Thyroid gland (tissue), 4 donors: Measurements from ENCODE around the gene TECPR2. TPM values are rescaled to one million over a fixed set of nuclear protein-coding genes. Genes with fewer than 3 reads are reported as not detected.

ENCODE experiments used
- DNase-seq, 2 donors: peaks; one replicate each; pipeline ENCODE4 v3.0.0-alpha.2; 2019
- H3K27ac ChIP-seq, 3 donors: fragments of 200-600 bp; sonication (generic); 1 replicate in 2 of 3; 2 replicates in 1 of 3; pipeline ENCODE4 v1.5.1; 2016 to 2019; ENCODE audit warnings: mild to moderate bottlenecking in 1 of 3, moderate library complexity in 1 of 3
- H3K27me3 ChIP-seq: fragments of 200-600 bp; sonication (generic); one replicate; pipeline ENCODE4 v1.5.1; 2019
- H3K36me3 ChIP-seq, 2 donors: fragments of 200-600 bp; sonication (generic); one replicate each; pipeline ENCODE4 v1.5.1; 2016 to 2019
- H3K4me1 ChIP-seq, 2 donors: fragments of 200-600 bp; sonication (generic); one replicate each; pipeline ENCODE4 v1.5.1; 2017 to 2019
- H3K4me3 ChIP-seq, 3 donors: fragments of 200-600 bp; sonication (generic); replicated peaks in 1 of 3; 1 replicate in 2 of 3; 2 replicates in 1 of 3; pipeline ENCODE4 v1.5.1; 2016; ENCODE audit warnings: mild to moderate bottlenecking in 1 of 3
- H3K9me3 ChIP-seq: fragments of 200-600 bp; sonication (generic); one replicate; pipeline ENCODE4 v1.5.1; 2017
- POLR2A ChIP-seq, 2 donors: fragments of 450-650 bp; IDR thresholded peaks; one replicate each; pipeline ENCODE4 v1.6.1; 2017; ENCODE audit warnings: antibody characterized with exemption in 2 of 2, mild to moderate bottlenecking in 2 of 2, moderate library complexity in 1 of 2
- WGBS, 2 donors: methylation state at CpG; one replicate each; pipeline ENCODE4 v1.1.5; 2017; 5-methylcytosine and 5-hydroxymethylcytosine counted together
- intact Hi-C: fragments of 100-400 bp; cut with DNase I; formaldehyde crosslinking; loops from one replicate; pipeline ENCODE4 v1.15.1; 2023
- total RNA-seq, 4 donors: library from RNA; depleted of rRNA; stranded (reverse); fragments of >200 nt; gene quantifications; one replicate each; pipeline ENCODE4 v1.2.3, GENCODE V29; 2016
- TF ChIP-seq, protein P1 (sequence below), 6 experiments: fragments of 200-600 bp in 3 of 6; fragments of 450-650 bp in 3 of 6; sonication (generic) in 3 of 6; IDR thresholded peaks; one replicate each; pipeline ENCODE4 v1.5.1; 2016 to 2019; ENCODE audit warnings: antibody characterized with exemption in 6 of 6, mild to moderate bottlenecking in 2 of 6, inconsistent platforms in 1 of 6, moderate library complexity in 1 of 6

The TECPR2 gene
- total RNA-seq, 4 donors from 2014 or later = 11.8 to 23.8 (median 19.0) TPM

GRCh38 chr14:102333795-102334705, 28.7 kb upstream of the TECPR2 start:
- Histone ChIP-seq H3K36me3 (peaks cover 8% of the 10 kb centered on the region in 2 donors), H3K4me3 (no peak overlapping the region), H3K27me3 (no peaks in the 10 kb centered on the region), H3K27ac (no peak overlapping the region), H3K9me3 (no peaks in the 10 kb centered on the region), H3K4me1 (no peaks in the 10 kb centered on the region)
- intact Hi-C loops = no loop called here
- 95 to 98% methylated on average over 12 to 13 of the region's 13 CpGs for WGBS, 2 donors
- DNase-seq = no peak
- TF ChIP-seq, protein P1, sequence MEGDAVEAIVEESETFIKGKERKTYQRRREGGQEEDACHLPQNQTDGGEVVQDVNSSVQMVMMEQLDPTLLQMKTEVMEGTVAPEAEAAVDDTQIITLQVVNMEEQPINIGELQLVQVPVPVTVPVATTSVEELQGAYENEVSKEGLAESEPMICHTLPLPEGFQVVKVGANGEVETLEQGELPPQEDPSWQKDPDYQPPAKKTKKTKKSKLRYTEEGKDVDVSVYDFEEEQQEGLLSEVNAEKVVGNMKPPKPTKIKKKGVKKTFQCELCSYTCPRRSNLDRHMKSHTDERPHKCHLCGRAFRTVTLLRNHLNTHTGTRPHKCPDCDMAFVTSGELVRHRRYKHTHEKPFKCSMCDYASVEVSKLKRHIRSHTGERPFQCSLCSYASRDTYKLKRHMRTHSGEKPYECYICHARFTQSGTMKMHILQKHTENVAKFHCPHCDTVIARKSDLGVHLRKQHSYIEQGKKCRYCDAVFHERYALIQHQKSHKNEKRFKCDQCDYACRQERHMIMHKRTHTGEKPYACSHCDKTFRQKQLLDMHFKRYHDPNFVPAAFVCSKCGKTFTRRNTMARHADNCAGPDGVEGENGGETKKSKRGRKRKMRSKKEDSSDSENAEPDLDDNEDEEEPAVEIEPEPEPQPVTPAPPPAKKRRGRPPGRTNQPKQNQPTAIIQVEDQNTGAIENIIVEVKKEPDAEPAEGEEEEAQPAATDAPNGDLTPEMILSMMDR (IDR thresholded peaks at IDR 0.05) = no peak
- no peak for TF ChIP-seq POLR2A (IDR thresholded peaks at IDR 0.05)

GRCh38 chr14:102335163-102335562, 27.6 kb upstream of the TECPR2 start:
- intact Hi-C loops = no loop called here
- no peak for DNase-seq

DNA sequence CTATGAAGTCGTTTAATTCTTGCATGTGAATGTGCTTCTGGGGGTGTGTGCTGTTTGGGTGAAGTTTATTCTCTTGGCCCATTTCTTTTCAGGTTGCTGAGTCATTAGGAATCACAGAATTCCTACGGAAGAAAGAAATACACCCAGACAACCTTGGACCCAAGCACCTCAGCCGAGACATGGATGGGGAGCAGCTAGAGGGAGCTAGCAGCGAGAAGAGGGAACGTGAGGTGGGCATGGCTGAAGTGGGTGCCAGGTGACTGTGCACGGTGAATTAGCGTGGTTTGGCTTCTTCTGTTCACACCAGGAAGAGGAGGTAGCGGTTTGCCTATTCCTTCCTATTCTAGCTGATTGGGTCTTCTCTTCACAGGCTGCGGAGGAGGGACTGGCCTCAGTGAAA, 24.0 kb upstream of the TECPR2 start:
- no peak for DNase-seq
- WGBS, 2 donors = 91 to 93% methylated on average over 8 to 9 of the region's 9 CpGs
- Histone ChIP-seq H3K4me3 (no peak overlapping the region), H3K27me3 (no peaks in the 10 kb centered on the region), H3K27ac (no peak overlapping the region), H3K4me1 (no peaks in the 10 kb centered on the region), H3K36me3 (peaks cover 18 to 19% of the 10 kb centered on the region in 2 donors), H3K9me3 (no peaks in the 10 kb centered on the region)
- intact Hi-C loops = no loop called here
- TF ChIP-seq POLR2A (IDR thresholded peaks at IDR 0.05) = no peak
- TF ChIP-seq, protein P1 (IDR thresholded peaks at IDR 0.05) = no peak

More at GRCh38 chr14:102335163-102335562, 27.6 kb upstream of the TECPR2 start:
- Histone ChIP-seq H3K27ac (no peak overlapping the region), H3K4me1 (no peaks in the 10 kb centered on the region), H3K27me3 (no peaks in the 10 kb centered on the region), H3K4me3 (no peak overlapping the region), H3K36me3 (peaks cover 11 to 14% of the 10 kb centered on the region in 2 donors), H3K9me3 (no peaks in the 10 kb centered on the region)
- TF ChIP-seq, protein P1 (IDR thresholded peaks at IDR 0.05) = no peak
- TF ChIP-seq POLR2A (IDR thresholded peaks at IDR 0.05) = no peak
- WGBS, 2 donors = 93 to 95% methylated on average over 5 of the region's 7 CpGs

GRCh38 chr14:102341566-102341965, 21.2 kb upstream of the TECPR2 start:
- DNase-seq = no peak
- intact Hi-C loops = no loop called here
- TF ChIP-seq, protein P1 (IDR thresholded peaks at IDR 0.05) = no peak

GRCh38 chr14:102342238-102342637, 20.5 kb upstream of the TECPR2 start:
- Histone ChIP-seq H3K4me3 (no peak overlapping the region), H3K27ac (no peak overlapping the region), H3K36me3 (peaks cover 29 to 52% of the 10 kb centered on the region in 2 donors), H3K27me3 (no peaks in the 10 kb centered on the region), H3K4me1 (no peaks in the 10 kb centered on the region), H3K9me3 (no peaks in the 10 kb centered on the region)
- intact Hi-C loops = no loop called here
- no peak for DNase-seq
- TF ChIP-seq, protein P1 (IDR thresholded peaks at IDR 0.05) = no peak
- TF ChIP-seq POLR2A (IDR thresholded peaks at IDR 0.05) = no peak
- WGBS, 2 donors = 92 to 93% methylated on average over 5 of the region's 5 CpGs

More at GRCh38 chr14:102341566-102341965, 21.2 kb upstream of the TECPR2 start:
- Histone ChIP-seq H3K36me3 (peaks cover 29 to 45% of the 10 kb centered on the region in 2 donors), H3K27me3 (no peaks in the 10 kb centered on the region), H3K27ac (no peak overlapping the region), H3K4me3 (no peak overlapping the region), H3K9me3 (no peaks in the 10 kb centered on the region), H3K4me1 (no peaks in the 10 kb centered on the region)
- WGBS, 2 donors = 94 to 96% methylated on average over 4 to 8 of the region's 8 CpGs
